Breast epithelium (tissue), 3 donors: ENCODE results near the gene FAM117B.

Source experiments
- CTCF ChIP-seq, 3 donors: fragments of 450-650 bp; IDR thresholded peaks; one replicate each; pipeline ENCODE4 v1.5.1; 2016 to 2017; ENCODE audit warnings: antibody characterized with exemption in 3 of 3, mild to moderate bottlenecking in 3 of 3, moderate library complexity in 3 of 3
- POLR2A ChIP-seq: fragments of 450-650 bp; IDR thresholded peaks from one replicate; pipeline ENCODE4 v1.6.1; 2016; ENCODE audit warnings: antibody characterized with exemption, mild to moderate bottlenecking, moderate library complexity
- POLR2AphosphoS5 ChIP-seq, 3 donors: sonication (generic); formaldehyde crosslinking; IDR thresholded peaks; one replicate each; pipeline ENCODE4 v1.6.1; 2017; ENCODE audit warnings: antibody characterized with exemption in 3 of 3

DNA sequence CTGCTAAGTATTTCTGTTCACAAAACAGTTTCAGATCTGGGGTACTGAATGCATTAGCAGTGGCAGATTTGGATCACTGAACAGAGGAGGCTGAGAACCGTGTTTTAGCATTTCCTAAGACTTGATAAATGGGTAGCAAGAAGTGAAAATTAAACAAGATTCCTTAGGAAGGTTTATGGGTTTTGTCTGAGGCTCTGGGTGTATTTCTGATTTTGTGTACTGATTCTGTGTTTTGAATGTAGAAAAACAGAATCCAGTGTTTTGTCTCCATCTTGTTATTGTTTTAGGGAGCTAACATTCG lies 1.4 kb downstream of the FAM117B start:
- TF ChIP-seq CTCF (IDR thresholded peaks at IDR 0.05) = no peak
- no peak for TF ChIP-seq POLR2A
- TF ChIP-seq POLR2AphosphoS5 (IDR thresholded peaks at IDR 0.05) = no peak
